Endodermal cell (in vitro differentiated cells): ENCODE data around the gene HORMAD2. TPM values are rescaled to one million over a fixed set of nuclear protein-coding genes. Genes with fewer than 3 reads are reported as not detected.

ENCODE experiments used
- DNase-seq: peaks from one replicate; pipeline ENCODE4 v3.0.0-alpha.2; 2017
- H3K27ac ChIP-seq: 2 replicates; pipeline ENCODE4 v1.5.1; 2013; ENCODE audit warnings: mild to moderate bottlenecking, low read depth, low read length, moderate library complexity
- H3K27me3 ChIP-seq: 2 replicates; pipeline ENCODE4 v1.6.1; 2013; ENCODE audit warnings: mild to moderate bottlenecking, low read length, moderate library complexity; ENCODE audit not compliant: insufficient read depth, control insufficient read depth, poor library complexity, severe bottlenecking
- H3K36me3 ChIP-seq: 2 replicates; pipeline ENCODE4 v1.7.0; 2013; ENCODE audit warnings: mild to moderate bottlenecking, low read length, moderate library complexity; ENCODE audit not compliant: control insufficient read depth, insufficient read depth
- H3K4me1 ChIP-seq: one replicate; pipeline ENCODE4 v1.7.0; 2013; ENCODE audit warnings: low read length; ENCODE audit not compliant: control insufficient read depth, insufficient read depth
- H3K4me3 ChIP-seq: 2 replicates; pipeline ENCODE4 v1.5.1; 2013; ENCODE audit warnings: mild to moderate bottlenecking, low read length, moderate library complexity
- H3K9ac ChIP-seq: 2 replicates; pipeline ENCODE4 v1.6.1; 2013; ENCODE audit warnings: mild to moderate bottlenecking, low read length, moderate library complexity; ENCODE audit not compliant: poor library complexity, severe bottlenecking; ENCODE audit errors: extremely low read depth
- H3K9me3 ChIP-seq: 2 replicates; pipeline ENCODE4 v1.6.1; 2013; ENCODE audit warnings: mild to moderate bottlenecking, low read length, moderate library complexity; ENCODE audit not compliant: control insufficient read depth
- H3K27ac Mint-ChIP-seq: 2 replicates; pipeline ENCODE4 v1.8.0; 2020; ENCODE audit warnings: mixed read lengths
- H3K27me3 Mint-ChIP-seq: 2 replicates; pipeline ENCODE4 v1.8.0; 2021; ENCODE audit warnings: mild to moderate bottlenecking, mixed read lengths; ENCODE audit not compliant: insufficient read depth
- H3K36me3 Mint-ChIP-seq: 2 replicates; pipeline ENCODE4 v1.8.0; 2020; ENCODE audit warnings: low read depth, mixed read lengths
- H3K4me1 Mint-ChIP-seq: 2 replicates; pipeline ENCODE4 v1.8.0; 2020; ENCODE audit warnings: mixed read lengths
- H3K4me3 Mint-ChIP-seq: 2 replicates; pipeline ENCODE4 v1.8.0; 2020; ENCODE audit warnings: mild to moderate bottlenecking, moderate library complexity, mixed read lengths
- H3K9me3 Mint-ChIP-seq: 2 replicates; pipeline ENCODE4 v1.8.0; 2020; ENCODE audit warnings: mild to moderate bottlenecking, mixed read lengths
- CTCF ChIP-seq: fragments of 200-600 bp; sonication (generic); conservative IDR thresholded peaks from 2 replicates; pipeline ENCODE4 v1.5.0; 2021; ENCODE audit warnings: antibody characterized with exemption, mild to moderate bottlenecking
- WGBS, 2 experiments: methylation state at CpG; one replicate each; pipeline versions ENCODE4 v1.1.5 to v1.1.7; 2013; ENCODE audit warnings: missing lambda C conversion rate in 2 of 2, mixed read lengths in 1 of 2; ENCODE audit not compliant: insufficient coverage in 1 of 2, insufficient read length in 1 of 2; 5-methylcytosine and 5-hydroxymethylcytosine counted together
- total RNA-seq, 2 donors: library from RNA; stranded (reverse); fragmentation: NEBNext Ultra II Directional in 1 of 2; extraction: Animal tissue kit (Norgen Biotek cat#: 25700) in 1 of 2; gene quantifications; 2 replicates in 1 of 2; 3 replicates in 1 of 2; pipeline ENCODE4 v1.2.1, GENCODE V29; 2021

Gene HORMAD2
- total RNA-seq, 2 donors from 2014 or later: 0.55 TPM; not detected in 1

GRCh38 chr22:30182815-30183214 is 102.6 kb downstream of the HORMAD2 start:
- Mint-ChIP-seq H3K4me3 (no peak overlapping the region), H3K27ac (no peak overlapping the region), H3K4me1 (peaks cover 20% of the 10 kb centered on the region), H3K27me3 (peaks cover 15% of the 10 kb centered on the region), H3K9me3 (no peaks in the 10 kb centered on the region), H3K36me3 (no peaks in the 10 kb centered on the region)
- Histone ChIP-seq H3K27me3 (peaks cover 22% of the 10 kb centered on the region), H3K27ac (no peak overlapping the region), H3K4me1 (peaks cover 5% of the 10 kb centered on the region), H3K36me3 (no peaks in the 10 kb centered on the region), H3K9ac (no peak overlapping the region), H3K9me3 (no peaks in the 10 kb centered on the region), H3K4me3 (no peak overlapping the region)
- no peak for DNase-seq
- 76 to 82% methylated on average over 2 to 3 of the region's 4 CpGs for WGBS, 2 experiments
- no peak for TF ChIP-seq CTCF

- H3K4me3 ChIP-seq: no peak overlapping the region
- H3K9me3 ChIP-seq: no peaks in the 10 kb centered on the region
- 71 to 86% methylated on average over 2 to 3 of the region's 3 CpGs for WGBS, 2 experiments
- H3K27ac Mint-ChIP-seq: no peak overlapping the region
- DNase-seq: no peak
- peaks cover 5% of the 10 kb centered on the region for H3K4me1 ChIP-seq
- TF ChIP-seq CTCF: no peak
- H3K36me3 Mint-ChIP-seq: no peaks in the 10 kb centered on the region
- H3K9ac ChIP-seq: no peak overlapping the region
- H3K27ac ChIP-seq: no peak overlapping the region
- peaks cover 15% of the 10 kb centered on the region for H3K27me3 Mint-ChIP-seq
- no peak overlapping the region for H3K4me3 Mint-ChIP-seq
- H3K36me3 ChIP-seq: no peaks in the 10 kb centered on the region
- H3K4me1 Mint-ChIP-seq: peaks cover 20% of the 10 kb centered on the region
- H3K9me3 Mint-ChIP-seq: no peaks in the 10 kb centered on the region
- H3K27me3 ChIP-seq: peaks cover 22% of the 10 kb centered on the region
These were observed 103.0 kb downstream of the HORMAD2 start for GRCh38 chr22:30183271-30183670.

GRCh38 chr22:30183861-30184278 is 103.6 kb downstream of the HORMAD2 start:
- H3K9me3 ChIP-seq: no peaks in the 10 kb centered on the region
- 91% methylated on average over 2 of the region's 2 CpGs; no CpG with 5 or more reads in 1 of the 2 experiments for WGBS, 2 experiments
- no peak for TF ChIP-seq CTCF
- peaks cover 5% of the 10 kb centered on the region for H3K4me1 ChIP-seq
- Mint-ChIP-seq H3K4me1 (peaks cover 20% of the 10 kb centered on the region), H3K4me3 (no peak overlapping the region), H3K27ac (no peak overlapping the region), H3K27me3 (peaks cover 15% of the 10 kb centered on the region), H3K9me3 (no peaks in the 10 kb centered on the region), H3K36me3 (no peaks in the 10 kb centered on the region)
- H3K27me3 ChIP-seq: peaks cover 20% of the 10 kb centered on the region
- H3K4me3 ChIP-seq: no peak overlapping the region
- H3K36me3 ChIP-seq: no peaks in the 10 kb centered on the region
- DNase-seq: no peak
- H3K27ac ChIP-seq: no peak overlapping the region
- H3K9ac ChIP-seq: no peak overlapping the region
